ENCODE measurements around the gene DNPEP. TPM values are rescaled to one million over a fixed set of nuclear protein-coding genes. Genes with fewer than 3 reads are reported as not detected.

Gene DNPEP
- total and polyA plus RNA-seq, 2 of the 8 experiments (the other 6 are each of a cell fraction or from before 2014, with no cell fraction given) = 59.8 to 109 TPM

DNA sequence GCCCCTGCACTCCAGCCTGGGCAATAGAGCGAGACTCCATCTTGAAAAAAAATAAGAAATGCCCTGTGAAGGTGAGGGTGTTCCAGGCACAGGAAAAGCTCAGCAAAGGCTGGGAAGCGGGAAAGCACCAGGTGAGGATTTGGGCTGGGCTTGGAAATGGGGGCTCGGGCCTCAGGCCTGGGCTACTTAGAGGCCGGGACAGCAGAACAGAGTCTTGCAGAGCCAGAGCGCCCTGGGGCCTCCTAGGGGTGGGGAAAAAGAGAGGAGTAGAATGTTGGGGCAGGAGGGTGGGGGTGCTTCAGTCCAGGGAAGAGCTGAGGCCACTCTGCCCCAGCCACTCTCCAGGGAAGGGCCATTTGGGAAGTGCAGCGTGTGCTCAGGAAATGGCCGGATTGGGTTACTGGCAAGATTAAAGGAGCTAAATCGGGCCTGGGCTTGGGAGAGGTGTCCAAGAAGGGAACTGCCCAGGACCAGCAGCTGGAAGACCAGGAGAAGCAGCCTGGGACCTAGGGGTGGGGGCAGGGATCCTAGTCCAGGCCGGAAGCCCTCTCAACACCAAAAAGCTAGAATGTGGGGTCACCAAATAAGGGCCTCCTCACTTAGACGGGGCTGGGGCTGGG is 16.7 kb upstream of the DNPEP start (continued):
- TF ChIP-seq POU5F1 (IDR thresholded peaks at IDR 0.05; ENCODE audit: low read depth, low read length) (no peak), MAFK (IDR thresholded peaks at IDR 0.05; ENCODE audit: low read depth, low read length) (no peak), CBX8 (IDR thresholded peaks at IDR 0.05; ENCODE audit: borderline replicate concordance, low read depth, low read length) (no peak), KDM1A (IDR thresholded peaks at IDR 0.05; ENCODE audit: borderline replicate concordance, low read length) (no peak), SP1 (IDR thresholded peaks at IDR 0.05; ENCODE audit: low read depth, low read length) (no peak)
- TF ChIP-seq, protein P1, sequence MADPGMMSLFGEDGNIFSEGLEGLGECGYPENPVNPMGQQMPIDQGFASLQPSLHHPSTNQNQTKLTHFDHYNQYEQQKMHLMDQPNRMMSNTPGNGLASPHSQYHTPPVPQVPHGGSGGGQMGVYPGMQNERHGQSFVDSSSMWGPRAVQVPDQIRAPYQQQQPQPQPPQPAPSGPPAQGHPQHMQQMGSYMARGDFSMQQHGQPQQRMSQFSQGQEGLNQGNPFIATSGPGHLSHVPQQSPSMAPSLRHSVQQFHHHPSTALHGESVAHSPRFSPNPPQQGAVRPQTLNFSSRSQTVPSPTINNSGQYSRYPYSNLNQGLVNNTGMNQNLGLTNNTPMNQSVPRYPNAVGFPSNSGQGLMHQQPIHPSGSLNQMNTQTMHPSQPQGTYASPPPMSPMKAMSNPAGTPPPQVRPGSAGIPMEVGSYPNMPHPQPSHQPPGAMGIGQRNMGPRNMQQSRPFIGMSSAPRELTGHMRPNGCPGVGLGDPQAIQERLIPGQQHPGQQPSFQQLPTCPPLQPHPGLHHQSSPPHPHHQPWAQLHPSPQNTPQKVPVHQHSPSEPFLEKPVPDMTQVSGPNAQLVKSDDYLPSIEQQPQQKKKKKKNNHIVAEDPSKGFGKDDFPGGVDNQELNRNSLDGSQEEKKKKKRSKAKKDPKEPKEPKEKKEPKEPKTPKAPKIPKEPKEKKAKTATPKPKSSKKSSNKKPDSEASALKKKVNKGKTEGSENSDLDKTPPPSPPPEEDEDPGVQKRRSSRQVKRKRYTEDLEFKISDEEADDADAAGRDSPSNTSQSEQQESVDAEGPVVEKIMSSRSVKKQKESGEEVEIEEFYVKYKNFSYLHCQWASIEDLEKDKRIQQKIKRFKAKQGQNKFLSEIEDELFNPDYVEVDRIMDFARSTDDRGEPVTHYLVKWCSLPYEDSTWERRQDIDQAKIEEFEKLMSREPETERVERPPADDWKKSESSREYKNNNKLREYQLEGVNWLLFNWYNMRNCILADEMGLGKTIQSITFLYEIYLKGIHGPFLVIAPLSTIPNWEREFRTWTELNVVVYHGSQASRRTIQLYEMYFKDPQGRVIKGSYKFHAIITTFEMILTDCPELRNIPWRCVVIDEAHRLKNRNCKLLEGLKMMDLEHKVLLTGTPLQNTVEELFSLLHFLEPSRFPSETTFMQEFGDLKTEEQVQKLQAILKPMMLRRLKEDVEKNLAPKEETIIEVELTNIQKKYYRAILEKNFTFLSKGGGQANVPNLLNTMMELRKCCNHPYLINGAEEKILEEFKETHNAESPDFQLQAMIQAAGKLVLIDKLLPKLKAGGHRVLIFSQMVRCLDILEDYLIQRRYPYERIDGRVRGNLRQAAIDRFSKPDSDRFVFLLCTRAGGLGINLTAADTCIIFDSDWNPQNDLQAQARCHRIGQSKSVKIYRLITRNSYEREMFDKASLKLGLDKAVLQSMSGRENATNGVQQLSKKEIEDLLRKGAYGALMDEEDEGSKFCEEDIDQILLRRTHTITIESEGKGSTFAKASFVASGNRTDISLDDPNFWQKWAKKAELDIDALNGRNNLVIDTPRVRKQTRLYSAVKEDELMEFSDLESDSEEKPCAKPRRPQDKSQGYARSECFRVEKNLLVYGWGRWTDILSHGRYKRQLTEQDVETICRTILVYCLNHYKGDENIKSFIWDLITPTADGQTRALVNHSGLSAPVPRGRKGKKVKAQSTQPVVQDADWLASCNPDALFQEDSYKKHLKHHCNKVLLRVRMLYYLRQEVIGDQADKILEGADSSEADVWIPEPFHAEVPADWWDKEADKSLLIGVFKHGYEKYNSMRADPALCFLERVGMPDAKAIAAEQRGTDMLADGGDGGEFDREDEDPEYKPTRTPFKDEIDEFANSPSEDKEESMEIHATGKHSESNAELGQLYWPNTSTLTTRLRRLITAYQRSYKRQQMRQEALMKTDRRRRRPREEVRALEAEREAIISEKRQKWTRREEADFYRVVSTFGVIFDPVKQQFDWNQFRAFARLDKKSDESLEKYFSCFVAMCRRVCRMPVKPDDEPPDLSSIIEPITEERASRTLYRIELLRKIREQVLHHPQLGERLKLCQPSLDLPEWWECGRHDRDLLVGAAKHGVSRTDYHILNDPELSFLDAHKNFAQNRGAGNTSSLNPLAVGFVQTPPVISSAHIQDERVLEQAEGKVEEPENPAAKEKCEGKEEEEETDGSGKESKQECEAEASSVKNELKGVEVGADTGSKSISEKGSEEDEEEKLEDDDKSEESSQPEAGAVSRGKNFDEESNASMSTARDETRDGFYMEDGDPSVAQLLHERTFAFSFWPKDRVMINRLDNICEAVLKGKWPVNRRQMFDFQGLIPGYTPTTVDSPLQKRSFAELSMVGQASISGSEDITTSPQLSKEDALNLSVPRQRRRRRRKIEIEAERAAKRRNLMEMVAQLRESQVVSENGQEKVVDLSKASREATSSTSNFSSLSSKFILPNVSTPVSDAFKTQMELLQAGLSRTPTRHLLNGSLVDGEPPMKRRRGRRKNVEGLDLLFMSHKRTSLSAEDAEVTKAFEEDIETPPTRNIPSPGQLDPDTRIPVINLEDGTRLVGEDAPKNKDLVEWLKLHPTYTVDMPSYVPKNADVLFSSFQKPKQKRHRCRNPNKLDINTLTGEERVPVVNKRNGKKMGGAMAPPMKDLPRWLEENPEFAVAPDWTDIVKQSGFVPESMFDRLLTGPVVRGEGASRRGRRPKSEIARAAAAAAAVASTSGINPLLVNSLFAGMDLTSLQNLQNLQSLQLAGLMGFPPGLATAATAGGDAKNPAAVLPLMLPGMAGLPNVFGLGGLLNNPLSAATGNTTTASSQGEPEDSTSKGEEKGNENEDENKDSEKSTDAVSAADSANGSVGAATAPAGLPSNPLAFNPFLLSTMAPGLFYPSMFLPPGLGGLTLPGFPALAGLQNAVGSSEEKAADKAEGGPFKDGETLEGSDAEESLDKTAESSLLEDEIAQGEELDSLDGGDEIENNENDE (IDR thresholded peaks at IDR 0.05; ENCODE audit: insufficient replicate concordance, low read length) = no peak

Data from H1 (cell line).